Erythroblast (primary cell): Measurements from ENCODE around the gene GDPD5.

Experiments
- GATA1 ChIP-seq: IDR thresholded peaks from 2 replicates; pipeline ENCODE4 v1.6.1; 2011; ENCODE audit warnings: low read depth, mild to moderate bottlenecking, control low read depth, low read length, moderate library complexity
- POLR2A ChIP-seq: IDR thresholded peaks from 2 replicates; pipeline ENCODE4 v1.6.1; 2011; ENCODE audit warnings: mild to moderate bottlenecking, low read length

DNA sequence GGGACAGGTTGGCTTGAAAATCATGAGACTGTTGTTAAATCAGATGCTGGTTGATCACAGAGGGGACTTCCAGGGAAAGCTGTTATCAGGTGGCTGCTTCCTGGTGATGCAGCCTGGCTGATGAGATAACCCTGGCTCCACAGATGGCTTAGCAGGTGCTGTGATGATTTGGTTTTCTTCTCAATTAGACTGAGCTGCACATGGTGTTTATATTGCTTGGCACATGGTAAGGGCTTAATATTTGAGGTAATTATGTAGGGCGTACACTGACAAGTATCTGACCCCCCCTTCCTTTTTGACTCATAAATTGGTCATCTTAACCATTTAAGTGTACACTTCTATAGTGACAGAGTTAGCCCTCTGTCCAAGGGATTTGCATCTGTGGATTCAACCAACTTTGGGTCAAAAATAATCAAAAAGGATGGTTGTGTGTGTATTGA, 119.4 kb downstream of the GDPD5 start:
- TF ChIP-seq POLR2A, result no peak
- TF ChIP-seq GATA1, result no peak
